ENCODE data around the gene PIGM.
A peak's percentile ranks its signal among the peaks of the same experiment; 100 is the strongest.

Gene PIGM

DNA sequence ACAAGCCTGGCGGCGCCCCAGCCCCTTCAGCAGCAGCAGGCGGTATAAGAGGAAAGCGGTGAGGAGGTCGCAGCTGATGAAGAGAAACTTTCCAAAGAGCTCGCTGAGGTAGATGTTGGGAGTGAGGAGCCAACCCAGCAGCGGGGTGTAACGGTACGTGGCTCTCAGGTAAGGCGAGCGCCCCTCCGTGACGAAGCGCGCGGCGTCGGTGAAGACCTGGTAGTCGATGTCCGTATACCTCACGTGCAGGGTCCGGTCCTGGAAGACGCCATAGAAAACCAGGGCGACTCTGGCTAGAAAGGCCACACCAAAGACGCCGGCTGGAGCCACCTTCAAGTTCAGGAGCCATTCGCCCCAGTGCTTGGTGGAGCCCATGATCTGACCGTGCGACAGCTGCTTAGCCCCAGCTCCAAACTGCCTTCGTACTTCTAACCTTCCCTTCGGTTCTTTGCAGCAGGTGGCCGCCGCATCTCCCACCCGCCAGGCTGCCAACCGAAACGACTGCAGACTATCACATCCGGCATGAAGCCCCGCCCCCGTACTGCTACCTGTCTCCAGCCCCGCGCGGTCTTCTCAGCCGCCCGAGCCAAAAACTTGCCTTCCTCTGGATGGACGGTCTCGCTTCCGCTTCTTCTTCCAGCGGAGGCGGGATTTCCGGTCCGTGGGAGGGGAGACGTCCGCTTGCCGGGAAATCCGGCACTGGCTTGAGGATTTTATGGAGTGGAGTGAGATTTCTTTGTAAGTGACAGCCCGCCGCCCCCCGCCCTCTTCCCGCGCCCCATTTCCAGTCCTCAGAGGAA, at the start of gene PIGM:
Gene PIGM, minus strand, starts transcription at position 626 of the 800 bp plus-strand sequence. Its CDS starts 251 bp downstream, at position 375.
- Histone ChIP-seq H3K36me3 (ENCODE audit: control insufficient read depth in 1 of 2, insufficient read depth in 2 of 2, low read length in 2 of 2) (peaks cover 0 to 4% of the 10 kb centered on the region in 2 donors), H3K4me3 (ENCODE audit: low read depth in 1 of 2, low read length in 2 of 2) (peak within 1 kb of the TSS; percentile 91 to 94), H3K27ac (ENCODE audit: low read depth, low read length) (peak within 1 kb of the TSS; percentile 26), H3K27me3 (ENCODE audit: control insufficient read depth in 1 of 2, insufficient read depth in 2 of 2, low read length in 2 of 2) (no peaks in the 10 kb centered on the region), H3K9me3 (ENCODE audit: control insufficient read depth in 1 of 2, low read length in 2 of 2) (no peaks in the 10 kb centered on the region), H3K4me1 (ENCODE audit: control insufficient read depth in 1 of 2, insufficient read depth in 2 of 2, low read length in 2 of 2) (peaks cover 26% of the 10 kb centered on the region in 2 donors), H3K9ac (ENCODE audit: low read depth in 1 of 2, low read length in 2 of 2) (peak within 1 kb of the TSS; percentile 64 to 83)

DNA sequence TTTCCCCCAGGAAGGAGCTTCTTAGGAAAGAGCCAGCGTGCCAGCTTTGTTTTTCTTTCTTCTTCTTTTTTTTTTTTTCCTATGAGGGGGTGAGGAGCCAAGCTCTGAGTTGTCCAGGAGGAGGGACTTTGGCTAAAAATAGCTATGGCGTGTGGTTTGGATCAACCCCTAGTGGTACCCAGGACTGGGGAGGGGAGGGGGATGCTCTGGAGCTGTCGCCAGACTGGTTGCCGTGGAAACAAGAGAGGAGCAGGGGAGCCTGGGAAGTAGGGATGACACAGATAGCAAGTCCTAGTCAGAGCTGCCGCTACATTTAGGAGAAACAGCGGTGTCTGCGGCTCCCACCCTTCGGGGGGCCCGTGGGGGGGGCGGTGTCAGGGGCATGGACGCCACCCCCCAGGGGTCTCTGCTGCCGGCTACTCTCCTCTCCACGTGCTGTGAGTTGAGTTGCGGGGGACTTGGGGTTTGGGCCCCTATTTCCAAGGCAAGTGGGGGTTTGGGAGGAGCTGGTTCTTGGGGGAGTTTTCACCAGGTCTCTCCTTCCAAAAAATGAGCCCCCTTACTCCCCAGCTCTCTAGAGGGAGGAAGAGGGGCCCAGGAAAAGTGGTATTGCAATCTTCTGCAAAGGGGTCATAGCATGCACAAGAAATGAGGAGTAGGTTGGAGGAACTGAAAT, 49.6 kb upstream of the PIGM start, which contains the start of gene KCNJ9:
Gene KCNJ9, plus strand, starts transcription at position 278 of the 676 bp plus-strand sequence. CDS start 2,493 bp downstream, outside the sequence.
- H3K36me3 ChIP-seq (ENCODE audit: control insufficient read depth in 1 of 2, insufficient read depth in 2 of 2, low read length in 2 of 2) = no peaks in the 10 kb centered on the region
- peaks cover 43% of the 10 kb centered on the region in 2 donors for H3K27me3 ChIP-seq (ENCODE audit: control insufficient read depth in 1 of 2, insufficient read depth in 2 of 2, low read length in 2 of 2)
- no peak within 1 kb of the TSS for H3K27ac ChIP-seq (ENCODE audit: low read depth, low read length)
- no peak within 1 kb of the TSS for H3K4me3 ChIP-seq (ENCODE audit: low read depth in 1 of 2, low read length in 2 of 2)
- no peak within 1 kb of the TSS for H3K9ac ChIP-seq (ENCODE audit: low read depth in 1 of 2, low read length in 2 of 2)
- H3K9me3 ChIP-seq (ENCODE audit: control insufficient read depth in 1 of 2, low read length in 2 of 2) = no peaks in the 10 kb centered on the region
- H3K4me1 ChIP-seq (ENCODE audit: control insufficient read depth in 1 of 2, insufficient read depth in 2 of 2, low read length in 2 of 2) = peaks cover 0 to 10% of the 10 kb centered on the region in 2 donors

- H3K4me1 ChIP-seq (ENCODE audit: control insufficient read depth in 1 of 2, insufficient read depth in 2 of 2, low read length in 2 of 2) = peaks cover 0 to 10% of the 10 kb centered on the region in 2 donors
- H3K4me3 ChIP-seq (ENCODE audit: low read depth in 1 of 2, low read length in 2 of 2) = no peak overlapping the region
- H3K27ac ChIP-seq (ENCODE audit: low read depth, low read length) = no peak overlapping the region
- H3K9me3 ChIP-seq (ENCODE audit: control insufficient read depth in 1 of 2, low read length in 2 of 2) = no peaks in the 10 kb centered on the region
- H3K27me3 ChIP-seq (ENCODE audit: control insufficient read depth in 1 of 2, insufficient read depth in 2 of 2, low read length in 2 of 2) = peaks cover 43% of the 10 kb centered on the region in 2 donors
- no peak overlapping the region for H3K9ac ChIP-seq (ENCODE audit: low read depth in 1 of 2, low read length in 2 of 2)
- H3K36me3 ChIP-seq (ENCODE audit: control insufficient read depth in 1 of 2, insufficient read depth in 2 of 2, low read length in 2 of 2) = no peaks in the 10 kb centered on the region
These were observed 48.8 kb upstream of the PIGM start for GRCh38 chr1:160080381-160081100.

DNA sequence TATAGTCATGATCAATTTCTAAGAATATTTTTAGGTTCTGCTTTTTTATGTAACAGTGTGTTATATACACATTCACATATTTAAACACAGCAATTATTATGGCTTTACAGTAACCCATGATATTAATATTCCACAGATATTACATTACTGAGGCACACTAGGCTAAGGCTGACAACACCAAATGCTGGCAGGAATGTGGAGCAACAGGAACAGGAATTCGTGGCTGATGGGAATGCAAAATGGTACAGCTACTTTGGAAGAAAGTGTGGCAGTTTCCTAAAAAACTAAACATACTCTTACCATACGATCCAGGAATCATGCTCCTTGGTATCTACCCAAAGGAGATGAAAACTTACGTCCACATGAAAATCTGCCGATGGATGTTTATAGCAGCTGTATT, 47.7 kb upstream of the PIGM start:
- no peaks in the 10 kb centered on the region for H3K36me3 ChIP-seq (ENCODE audit: control insufficient read depth in 1 of 2, insufficient read depth in 2 of 2, low read length in 2 of 2)
- peaks cover 0 to 10% of the 10 kb centered on the region in 2 donors for H3K4me1 ChIP-seq (ENCODE audit: control insufficient read depth in 1 of 2, insufficient read depth in 2 of 2, low read length in 2 of 2)
- H3K9me3 ChIP-seq (ENCODE audit: control insufficient read depth in 1 of 2, low read length in 2 of 2) = no peaks in the 10 kb centered on the region
- no peak overlapping the region for H3K27ac ChIP-seq (ENCODE audit: low read depth, low read length)
- no peak overlapping the region for H3K4me3 ChIP-seq (ENCODE audit: low read depth in 1 of 2, low read length in 2 of 2)
- peaks cover 43% of the 10 kb centered on the region in 2 donors for H3K27me3 ChIP-seq (ENCODE audit: control insufficient read depth in 1 of 2, insufficient read depth in 2 of 2, low read length in 2 of 2)
- no peak overlapping the region for H3K9ac ChIP-seq (ENCODE audit: low read depth in 1 of 2, low read length in 2 of 2)

GRCh38 chr1:160078512-160079195, 46.9 kb upstream of the PIGM start:
- Histone ChIP-seq H3K4me1 (ENCODE audit: control insufficient read depth in 1 of 2, insufficient read depth in 2 of 2, low read length in 2 of 2) (peaks cover 0 to 6% of the 10 kb centered on the region in 2 donors), H3K27ac (ENCODE audit: low read depth, low read length) (no peak overlapping the region), H3K36me3 (ENCODE audit: control insufficient read depth in 1 of 2, insufficient read depth in 2 of 2, low read length in 2 of 2) (no peaks in the 10 kb centered on the region), H3K9ac (ENCODE audit: low read depth in 1 of 2, low read length in 2 of 2) (no peak overlapping the region), H3K27me3 (ENCODE audit: control insufficient read depth in 1 of 2, insufficient read depth in 2 of 2, low read length in 2 of 2) (peaks cover 43% of the 10 kb centered on the region in 2 donors), H3K4me3 (ENCODE audit: low read depth in 1 of 2, low read length in 2 of 2) (no peak overlapping the region), H3K9me3 (ENCODE audit: control insufficient read depth in 1 of 2, low read length in 2 of 2) (no peaks in the 10 kb centered on the region)

- Histone ChIP-seq H3K36me3 (ENCODE audit: control insufficient read depth in 1 of 2, insufficient read depth in 2 of 2, low read length in 2 of 2) (no peaks in the 10 kb centered on the region), H3K9ac (ENCODE audit: low read depth in 1 of 2, low read length in 2 of 2) (no peak overlapping the region), H3K4me1 (ENCODE audit: control insufficient read depth in 1 of 2, insufficient read depth in 2 of 2, low read length in 2 of 2) (peaks cover 0 to 6% of the 10 kb centered on the region in 2 donors), H3K27me3 (ENCODE audit: control insufficient read depth in 1 of 2, insufficient read depth in 2 of 2, low read length in 2 of 2) (peaks cover 32 to 33% of the 10 kb centered on the region in 2 donors), H3K27ac (ENCODE audit: low read depth, low read length) (no peak overlapping the region), H3K9me3 (ENCODE audit: control insufficient read depth in 1 of 2, low read length in 2 of 2) (no peaks in the 10 kb centered on the region), H3K4me3 (ENCODE audit: low read depth in 1 of 2, low read length in 2 of 2) (no peak overlapping the region)
These were observed 45.7 kb upstream of the PIGM start for GRCh38 chr1:160077486-160077885.

DNA sequence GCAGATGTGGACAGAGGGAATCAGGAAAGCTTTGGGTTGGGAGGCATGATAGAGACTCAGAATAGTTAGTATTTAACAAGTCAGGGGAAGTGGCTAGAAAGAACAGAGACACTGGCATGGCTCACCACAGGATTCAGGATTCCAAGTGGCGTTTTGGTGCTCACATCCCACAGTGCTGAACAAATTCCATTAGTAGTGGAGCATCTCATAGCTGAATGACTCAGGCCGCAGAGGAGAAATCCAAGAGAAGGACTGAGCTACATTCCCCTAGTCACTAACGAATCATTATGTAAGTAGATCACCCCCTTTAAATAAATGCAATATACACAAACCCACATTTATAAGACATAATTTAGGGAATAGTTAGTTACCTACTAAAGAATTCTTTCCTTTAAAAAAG, 44.5 kb upstream of the PIGM start:
- H3K36me3 ChIP-seq (ENCODE audit: control insufficient read depth in 1 of 2, insufficient read depth in 2 of 2, low read length in 2 of 2) = no peaks in the 10 kb centered on the region
- no peak overlapping the region for H3K4me3 ChIP-seq (ENCODE audit: low read depth in 1 of 2, low read length in 2 of 2)
- no peaks in the 10 kb centered on the region for H3K9me3 ChIP-seq (ENCODE audit: control insufficient read depth in 1 of 2, low read length in 2 of 2)
- H3K4me1 ChIP-seq (ENCODE audit: control insufficient read depth in 1 of 2, insufficient read depth in 2 of 2, low read length in 2 of 2) = peaks cover 0 to 6% of the 10 kb centered on the region in 2 donors
- H3K27me3 ChIP-seq (ENCODE audit: control insufficient read depth in 1 of 2, insufficient read depth in 2 of 2, low read length in 2 of 2) = peaks cover 21 to 31% of the 10 kb centered on the region in 2 donors
- H3K27ac ChIP-seq (ENCODE audit: low read depth, low read length) = no peak overlapping the region
- H3K9ac ChIP-seq (ENCODE audit: low read depth in 1 of 2, low read length in 2 of 2) = no peak overlapping the region

- H3K27ac ChIP-seq (ENCODE audit: low read depth, low read length) = no peak overlapping the region
- H3K4me3 ChIP-seq (ENCODE audit: low read depth in 1 of 2, low read length in 2 of 2) = no peak overlapping the region
- no peak overlapping the region for H3K9ac ChIP-seq (ENCODE audit: low read depth in 1 of 2, low read length in 2 of 2)
- H3K27me3 ChIP-seq (ENCODE audit: control insufficient read depth in 1 of 2, insufficient read depth in 2 of 2, low read length in 2 of 2) = peaks cover 17 to 31% of the 10 kb centered on the region in 2 donors
- peaks cover under 1 to 10% of the 10 kb centered on the region in 2 donors for H3K4me1 ChIP-seq (ENCODE audit: control insufficient read depth in 1 of 2, insufficient read depth in 2 of 2, low read length in 2 of 2)
- no peaks in the 10 kb centered on the region for H3K36me3 ChIP-seq (ENCODE audit: control insufficient read depth in 1 of 2, insufficient read depth in 2 of 2, low read length in 2 of 2)
- H3K9me3 ChIP-seq (ENCODE audit: control insufficient read depth in 1 of 2, low read length in 2 of 2) = no peaks in the 10 kb centered on the region
These were observed 44.0 kb upstream of the PIGM start for GRCh38 chr1:160075836-160076235.

DNA sequence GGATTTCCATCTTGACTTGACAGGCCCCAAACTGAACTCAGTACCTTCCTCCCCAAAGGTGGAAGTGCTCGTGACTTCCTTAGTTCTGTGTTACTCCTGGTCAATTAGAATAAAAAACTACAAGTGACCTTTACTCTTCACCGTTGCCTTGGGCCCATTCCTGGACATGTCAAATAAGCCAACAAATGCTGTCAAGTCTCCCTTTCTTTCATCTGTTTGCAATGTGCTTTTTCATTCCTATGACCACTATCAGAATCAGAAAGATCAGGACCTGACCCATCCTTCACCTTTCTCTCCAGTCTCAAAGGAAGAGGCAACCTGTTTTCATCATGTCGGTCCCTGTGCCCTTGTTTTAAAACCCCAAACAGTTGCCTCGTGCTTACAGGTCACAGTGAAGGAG, 43.1 kb upstream of the PIGM start:
- H3K27ac ChIP-seq (ENCODE audit: low read depth, low read length) = no peak overlapping the region
- H3K9me3 ChIP-seq (ENCODE audit: control insufficient read depth in 1 of 2, low read length in 2 of 2) = no peaks in the 10 kb centered on the region
- peaks cover 7 to 28% of the 10 kb centered on the region in 2 donors for H3K27me3 ChIP-seq (ENCODE audit: control insufficient read depth in 1 of 2, insufficient read depth in 2 of 2, low read length in 2 of 2)
- H3K36me3 ChIP-seq (ENCODE audit: control insufficient read depth in 1 of 2, insufficient read depth in 2 of 2, low read length in 2 of 2) = no peaks in the 10 kb centered on the region
- H3K9ac ChIP-seq (ENCODE audit: low read depth in 1 of 2, low read length in 2 of 2) = no peak overlapping the region
- H3K4me1 ChIP-seq (ENCODE audit: control insufficient read depth in 1 of 2, insufficient read depth in 2 of 2, low read length in 2 of 2) = peaks cover 5 to 16% of the 10 kb centered on the region in 2 donors
- no peak overlapping the region for H3K4me3 ChIP-seq (ENCODE audit: low read depth in 1 of 2, low read length in 2 of 2)

All from duodenal mucosa (tissue), 2 donors.